Measurements from ENCODE around the gene PLEKHO2. TPM values are rescaled to one million over a fixed set of nuclear protein-coding genes. Genes with fewer than 3 reads are reported as not detected.

Gene PLEKHO2
- total RNA-seq, 1 experiment from 2014 or later: 18.5 TPM

DNA sequence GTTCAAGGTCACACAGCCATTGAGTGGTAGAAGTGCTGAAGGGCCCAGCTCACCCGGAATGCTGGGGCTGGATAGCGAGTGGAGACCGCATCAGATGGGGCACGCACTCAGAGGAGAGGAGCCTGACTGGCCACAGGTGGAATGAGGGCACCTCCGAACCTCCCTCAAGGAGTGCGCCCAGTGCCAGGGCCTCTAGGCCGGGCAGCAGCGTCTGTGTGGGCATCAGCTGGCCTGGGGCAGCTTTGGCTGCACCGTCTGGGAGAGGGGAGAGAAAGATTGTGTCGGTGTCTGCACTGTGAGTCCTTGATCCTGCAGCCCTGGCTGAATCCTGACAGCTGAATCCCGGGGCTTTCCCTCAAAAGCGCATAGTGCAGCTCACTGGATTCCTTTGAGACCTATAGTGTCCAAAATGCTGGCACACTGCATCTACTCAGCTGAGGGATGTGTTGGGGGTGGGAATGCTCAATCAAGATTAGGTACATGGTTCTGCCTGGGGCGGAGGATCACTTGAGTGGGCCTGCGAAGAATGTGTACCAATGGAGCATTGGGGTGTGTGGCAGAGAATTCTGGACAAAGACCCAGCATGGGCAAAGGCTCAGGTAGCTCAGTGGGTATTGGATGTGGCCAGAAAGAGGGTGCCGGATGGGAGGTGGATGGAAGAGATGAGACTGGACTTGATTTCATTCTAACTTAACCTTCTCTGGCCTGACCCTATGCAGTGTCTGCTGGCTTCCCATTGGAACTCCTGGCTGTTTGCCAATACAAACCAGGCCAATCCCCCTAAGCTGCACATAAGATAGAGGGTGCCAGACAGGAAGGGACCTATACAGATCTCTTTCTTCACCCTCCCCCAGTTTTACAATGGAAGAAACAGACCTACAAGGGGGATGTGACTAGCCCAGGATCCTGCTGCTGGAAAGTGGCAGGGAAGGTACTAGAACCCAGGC lies 70.9 kb downstream of the PLEKHO2 start:
- DNase-seq (ENCODE audit: low read depth): no peak

DNA sequence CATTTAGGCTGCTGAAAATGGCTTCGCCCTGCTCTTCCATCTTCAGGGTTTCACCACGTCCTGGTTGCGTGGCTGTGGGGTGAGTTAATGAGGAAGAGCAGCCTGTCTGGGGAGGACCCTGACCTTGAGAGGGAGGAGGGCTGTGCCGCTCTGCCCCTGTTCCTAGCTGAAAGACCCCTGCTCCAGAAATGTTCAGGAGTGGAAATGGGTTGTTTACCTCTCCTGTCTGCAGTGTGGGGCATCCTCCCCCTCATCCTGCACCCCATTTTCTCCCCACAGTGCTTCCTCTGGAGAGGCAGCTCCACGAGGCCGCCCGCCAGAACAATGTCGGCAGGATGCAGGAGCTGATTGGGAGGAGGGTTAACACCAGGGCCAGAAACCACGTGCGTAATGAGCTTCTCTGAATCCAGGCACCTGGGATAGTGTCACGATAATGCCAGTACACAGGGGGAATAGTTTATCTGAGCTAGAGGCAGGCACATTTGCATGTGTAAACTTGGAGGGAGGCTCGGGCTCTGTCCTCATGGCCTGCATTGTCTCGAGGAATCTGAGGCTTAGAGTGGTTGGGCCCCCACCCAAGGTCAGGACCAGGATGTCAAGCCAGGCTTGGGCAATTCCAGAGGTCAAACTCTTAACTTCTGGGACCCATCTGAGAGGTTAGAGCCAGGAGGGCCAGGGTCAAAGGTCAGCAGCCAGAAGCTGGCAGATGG lies 74.0 kb downstream of the PLEKHO2 start:
- DNase-seq (ENCODE audit: low read depth): no peak

DNA sequence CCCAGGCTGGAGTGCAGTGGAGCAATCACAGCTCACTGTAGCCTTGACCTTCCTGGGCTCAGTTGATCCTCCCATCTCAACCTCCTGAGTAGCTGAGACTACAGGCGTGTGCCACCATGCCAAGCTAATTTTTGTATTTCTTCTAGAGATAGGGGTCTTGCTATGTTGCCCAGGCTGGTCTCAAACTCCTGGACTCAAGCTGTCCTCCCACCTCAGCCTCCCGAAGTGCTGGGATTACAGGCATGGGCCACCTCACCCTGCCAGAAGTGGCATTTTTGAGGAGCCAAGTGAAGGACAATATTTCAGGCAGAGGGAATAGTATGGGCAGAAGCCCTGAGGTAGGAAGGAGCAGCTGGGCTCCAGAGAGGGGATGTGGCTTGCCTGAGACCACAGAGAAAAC lies 74.7 kb downstream of the PLEKHO2 start:
- DNase-seq (ENCODE audit: low read depth): no peak

DNA sequence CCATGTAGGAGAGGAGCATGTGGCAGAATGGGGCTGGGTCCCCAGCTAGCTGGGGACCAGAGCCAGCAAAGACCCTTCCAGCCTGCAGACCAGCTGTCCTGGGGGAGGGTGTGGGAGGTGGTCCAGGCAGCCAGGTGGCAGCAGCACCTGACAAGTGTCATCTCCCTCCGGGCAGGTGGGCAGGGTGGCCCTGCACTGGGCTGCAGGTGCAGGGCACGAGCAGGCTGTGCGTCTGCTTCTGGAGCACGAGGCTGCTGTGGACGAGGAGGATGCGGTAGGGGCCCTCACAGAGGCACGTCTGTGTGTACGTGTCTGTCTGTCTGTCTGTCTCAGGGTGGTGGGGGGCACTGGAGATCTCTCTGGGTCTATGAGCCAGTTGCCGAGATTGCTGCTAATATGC lies 75.5 kb downstream of the PLEKHO2 start:
- DNase-seq (ENCODE audit: low read depth): no peak

Other genes with a start within 250 kb of the PLEKHO2 start
- not detected in 2 replicates for gene RBPMS2, start 66.3 kb upstream of the PLEKHO2 start, total RNA-seq (2014; rRNA removed; shearing (Covaris generic))
- 13.8 and 19.5 TPM in 2 replicates for gene PIF1, start 16.3 kb upstream of the PLEKHO2 start, total RNA-seq (2014; rRNA removed; shearing (Covaris generic))
- 8.1 and 8.5 TPM in 2 replicates for gene ANKDD1A, start 70.0 kb downstream of the PLEKHO2 start, total RNA-seq (2014; rRNA removed; shearing (Covaris generic))
- 80.7 and 94.9 TPM in 2 replicates for gene SPG21, start 148.0 kb downstream of the PLEKHO2 start, total RNA-seq (2014; rRNA removed; shearing (Covaris generic))
- 23.8 and 27.9 TPM in 2 replicates for gene MTFMT, start 187.7 kb downstream of the PLEKHO2 start, total RNA-seq (2014; rRNA removed; shearing (Covaris generic))
- not detected in 2 replicates for gene SLC51B, start 203.5 kb downstream of the PLEKHO2 start, total RNA-seq (2014; rRNA removed; shearing (Covaris generic))
- 0.39 and 0.48 TPM in 2 replicates for gene RASL12, start 226.1 kb downstream of the PLEKHO2 start, total RNA-seq (2014; rRNA removed; shearing (Covaris generic))
- gene KBTBD13, start 234.8 kb downstream of the PLEKHO2 start, total RNA-seq (2014; rRNA removed; shearing (Covaris generic)): not detected in 2 replicates